A549 (cell line): Measurements from ENCODE around the gene MTHFD2L. TPM values are rescaled to one million over a fixed set of nuclear protein-coding genes. Genes with fewer than 3 reads are reported as not detected.

Experiments used
- ATAC-seq, 2 experiments: fragments of 200-7000 bp in 1 of 2; fragments of >200 bp in 1 of 2; cut with Nextera tagmentation in 1 of 2; cut with Tn5 transposase in 1 of 2; 3 replicates each; pipeline versions ENCODE4 v1.8.0 to v1.9.1; 2018 to 2020; ENCODE audit warnings: mild to moderate bottlenecking in 1 of 2, moderate library complexity in 1 of 2
- CTCF ChIA-PET: fragments of 300-600 bp; sonication (Branson Sonifier 250); formaldehyde crosslinking; extraction: SDS; loops from one replicate; lab custom pipeline; 2021; ENCODE audit warnings: antibody characterized with exemption, inconsistent platforms; lab: Yijun Ruan, JAX
- POLR2A ChIA-PET: fragments of 350-600 bp; formaldehyde crosslinking; extraction: SDS; loops from one replicate; lab custom pipeline; 2021; ENCODE audit warnings: antibody characterized with exemption, inconsistent platforms; lab: Yijun Ruan, JAX
- DNase-seq, 2 experiments: peaks; one replicate each; pipeline versions ENCODE4 v3.0.0 to v3.0.0-alpha.2; 2011 to 2016; ENCODE audit warnings: low read depth in 1 of 2, low spot score in 1 of 2
- FAIRE-seq: peaks from 2 replicates; lab custom pipeline; 2011; peaks lifted over from hg19 to GRCh38; lab: Jason Lieb, UNC
- H3K27ac ChIP-seq, 2 experiments: fragments of >200 bp; sonication (Bioruptor Twin); formaldehyde crosslinking; 3 replicates each; pipeline ENCODE4 v1.5.1; 2016 to 2017
- H3K4me1 ChIP-seq: fragments of >200 bp; sonication (Bioruptor Twin); formaldehyde crosslinking; 3 replicates; pipeline ENCODE4 v1.6.1; 2016
- H3K4me2 ChIP-seq: fragments of >200 bp; sonication (Bioruptor Twin); formaldehyde crosslinking; 3 replicates; pipeline ENCODE4 v1.6.1; 2016
- H3K4me3 ChIP-seq: fragments of >200 bp; sonication (Bioruptor Twin); formaldehyde crosslinking; 3 replicates; pipeline ENCODE4 v1.5.1; 2016
- H3K9me3 ChIP-seq: fragments of >200 bp; sonication (Bioruptor Twin); formaldehyde crosslinking; 3 replicates; pipeline ENCODE4 v1.6.1; 2016
- BCL3 ChIP-seq: fragments of >200 bp; sonication (Bioruptor Twin); formaldehyde crosslinking; IDR thresholded peaks from 3 replicates; pipeline ENCODE4 v1.6.1; 2016
- CBX2 ChIP-seq: fragments of 200-600 bp; sonication (generic); IDR thresholded peaks from 2 replicates; pipeline ENCODE4 v1.6.1; 2016; ENCODE audit warnings: low read depth, mild to moderate bottlenecking, borderline replicate concordance
- E2F6 ChIP-seq: IDR thresholded peaks from 2 replicates; pipeline ENCODE4 v1.6.1; 2012; ENCODE audit warnings: low read depth, borderline replicate concordance
- ESRRA ChIP-seq: fragments of 150-350 bp; IDR thresholded peaks from 2 replicates; pipeline ENCODE4 v1.6.1; 2014; ENCODE audit warnings: mild to moderate bottlenecking, low read length, borderline replicate concordance
- GATA3 ChIP-seq: IDR thresholded peaks from 2 replicates; pipeline ENCODE4 v1.6.1; 2012; ENCODE audit warnings: borderline replicate concordance
- HES2 ChIP-seq: fragments of >200 bp; sonication (Bioruptor Twin); formaldehyde crosslinking; IDR thresholded peaks from 2 replicates; pipeline ENCODE4 v1.6.1; 2016
- HOXB13 ChIP-seq: fragments of 250-450 bp; sonication (Bioruptor Pico); IDR thresholded peaks from 2 replicates; pipeline ENCODE4 v1.5.0; 2020; ENCODE audit warnings: low read depth, mild to moderate bottlenecking, moderate library complexity
- MAX ChIP-seq: IDR thresholded peaks from 2 replicates; pipeline ENCODE4 v1.6.1; 2012
- NFE2L2 ChIP-seq: fragments of 150-350 bp; conservative IDR thresholded peaks from 2 replicates; pipeline ENCODE4 v1.6.1; 2014; ENCODE audit warnings: low read length
- NPAS2 ChIP-seq: fragments of 250-450 bp; sonication (Bioruptor Pico); IDR thresholded peaks from 2 replicates; pipeline ENCODE4 v1.8.0; 2022; ENCODE audit warnings: mild to moderate bottlenecking, moderate library complexity, borderline replicate concordance
- PBX3 ChIP-seq: IDR thresholded peaks from 2 replicates; pipeline ENCODE4 v1.6.1; 2012
- PHF8 ChIP-seq: fragments of 200-600 bp; sonication (generic); IDR thresholded peaks from 2 replicates; pipeline ENCODE4 v1.6.1; 2016; ENCODE audit warnings: low read depth, mild to moderate bottlenecking, antibody characterized with exemption, moderate library complexity, borderline replicate concordance
- POLR2A ChIP-seq: IDR thresholded peaks from 2 replicates; pipeline ENCODE4 v1.6.1; 2012; ENCODE audit warnings: mild to moderate bottlenecking, low read length
- POLR2AphosphoS2 ChIP-seq: conservative IDR thresholded peaks from 2 replicates; pipeline ENCODE4 v1.6.1; 2012; ENCODE audit warnings: low read length, improper control_type of control experiment, inconsistent platforms
- RAD21 ChIP-seq, 2 experiments: fragments of >200 bp in 1 of 2; sonication (Bioruptor Twin) in 1 of 2; formaldehyde crosslinking in 1 of 2; IDR thresholded peaks in 1 of 2; conservative IDR thresholded peaks in 1 of 2; 2 replicates in 1 of 2; 3 replicates in 1 of 2; pipeline ENCODE4 v1.6.1; 2012 to 2018; ENCODE audit warnings: inconsistent platforms in 1 of 2
- RARB ChIP-seq: fragments of 250-450 bp; sonication (Bioruptor Pico); IDR thresholded peaks from 2 replicates; pipeline ENCODE4 v1.8.0; 2021; ENCODE audit warnings: mild to moderate bottlenecking, moderate library complexity
- RNF2 ChIP-seq: fragments of 200-600 bp; sonication (generic); IDR thresholded peaks from 2 replicates; pipeline ENCODE4 v1.6.1; 2016; ENCODE audit warnings: low read depth, mild to moderate bottlenecking, antibody characterized with exemption, moderate library complexity, borderline replicate concordance
- TFCP2L1 ChIP-seq: fragments of 250-450 bp; sonication (Bioruptor Pico); IDR thresholded peaks from 2 replicates; pipeline ENCODE4 v1.5.0; 2021; ENCODE audit warnings: mild to moderate bottlenecking
- TP53 ChIP-seq: fragments of 250-450 bp; sonication (Bioruptor Pico); IDR thresholded peaks from 2 replicates; pipeline ENCODE4 v1.5.0; 2021; ENCODE audit warnings: mild to moderate bottlenecking, moderate library complexity
- WGBS: methylation state at CpG from one replicate; pipeline ENCODE4 v1.1.6; 2017; ENCODE audit errors: missing lambda C conversion rate; 5-methylcytosine and 5-hydroxymethylcytosine counted together
- polyA plus RNA-seq, 4 experiments: library from polyadenylated mRNA; depleted of rRNA in 3 of 4; stranded (reverse); fragments of >200 nt; fragmentation: RNase III in 1 of 4; extraction: RNeasy Plus Mini Kit Qiagen cat#74134 plus additional on column Dnase treatment in 1 of 4; gene quantifications; 2 replicates in 3 of 4; 3 replicates in 1 of 4; pipeline ENCODE4 v1.2.3, GENCODE V29; 2011 to 2017

The MTHFD2L gene
- polyA plus RNA-seq, 2 of the 4 experiments (the other 2 are of a cell fraction), result 8.5 to 19.3 TPM

- peaks cover 21% of the 10 kb centered on the region for H3K4me1 ChIP-seq
- WGBS, result 93% methylated on average over 2 of the region's 2 CpGs
- H3K9me3 ChIP-seq, result no peaks in the 10 kb centered on the region
- no peak for DNase-seq
- TF ChIP-seq ESRRA (no peak), MAX (no peak), POLR2AphosphoS2 (no peak), RNF2 (no peak), PBX3 (no peak), TP53 (CRISPR knock-in tag) (no peak), POLR2A (no peak), CBX2 (no peak)
- no peak overlapping the region for H3K4me3 ChIP-seq
- no peak for FAIRE-seq
- H3K4me2 ChIP-seq, result no peak overlapping the region
- ChIA-PET CTCF (interaction anchor here (0.9 to 7.9 kb wide), 4 partner anchors 89 to 354 kb away, joined by 3 to 136 read pairs (median 10); no protein-coding TSS in a partner anchor), POLR2A (interaction anchor here (0.7 kb wide), 1 partner anchor 132 kb away, joined by 4 read pairs; no protein-coding TSS in a partner anchor)
- H3K27ac ChIP-seq, result no peak overlapping the region
- no peak for ATAC-seq
Measured at GRCh38 chr4:74318276-74318675, 160.4 kb downstream of the MTHFD2L start.

GRCh38 chr4:74319470-74319869 is 161.6 kb downstream of the MTHFD2L start:
- Histone ChIP-seq H3K4me3 (no peak overlapping the region), H3K4me1 (peaks cover 22% of the 10 kb centered on the region), H3K9me3 (no peaks in the 10 kb centered on the region), H3K4me2 (peak overlapping the region; percentile 73; the same call in 2 of the 3 replicates), H3K27ac (peak overlapping the region; percentile 67 to 75; a peak in 4 of 6 replicates)
- TF ChIP-seq PBX3, result no peak
- no peak for TF ChIP-seq HOXB13 (CRISPR knock-in tag)
- no peak for TF ChIP-seq TFCP2L1 (CRISPR knock-in tag)
- TF ChIP-seq NFE2L2, result no peak
- TF ChIP-seq HES2, result no peak
- no peak for TF ChIP-seq GATA3
- no peak for TF ChIP-seq CBX2
- TF ChIP-seq E2F6, result no peak
- TF ChIP-seq PHF8, result no peak
- no peak for TF ChIP-seq BCL3
- no peak for TF ChIP-seq NPAS2 (CRISPR knock-in tag)
- no peak for TF ChIP-seq RARB
- TF ChIP-seq RAD21 (conservative IDR thresholded peaks at IDR 0.05 in 1 of 2, IDR thresholded peaks at IDR 0.05 in 1 of 2), result no peak
- POLR2A ChIA-PET, result interaction anchor here (0.6 kb wide), 1 partner anchor 1195 kb away, joined by 3 read pairs; the partner anchor contains the start of genes RCHY1 and THAP6
- 73% methylated on average over 4 of the region's 6 CpGs for whole genome bisulfite sequencing
- CTCF ChIA-PET, result interaction anchor here (0.7 to 7.9 kb wide), 25 partner anchors 10 to 1171 kb away, joined by 3 to 136 read pairs (median 4); partner anchors contain the start of gene EREG
- ATAC-seq (peak in 1 of 2 experiments; percentile 37; a peak in 2 of 6 replicates), FAIRE-seq (no peak), DNase-seq (no peak)
